Measurements from ENCODE around the gene ZFAND3. TPM values are rescaled to one million over a fixed set of nuclear protein-coding genes. Genes with fewer than 3 reads are reported as not detected.

ZFAND3 gene
- total RNA-seq, 4 donors from 2014 or later = 30.5 to 57.4 (median 53.3) TPM

DNA sequence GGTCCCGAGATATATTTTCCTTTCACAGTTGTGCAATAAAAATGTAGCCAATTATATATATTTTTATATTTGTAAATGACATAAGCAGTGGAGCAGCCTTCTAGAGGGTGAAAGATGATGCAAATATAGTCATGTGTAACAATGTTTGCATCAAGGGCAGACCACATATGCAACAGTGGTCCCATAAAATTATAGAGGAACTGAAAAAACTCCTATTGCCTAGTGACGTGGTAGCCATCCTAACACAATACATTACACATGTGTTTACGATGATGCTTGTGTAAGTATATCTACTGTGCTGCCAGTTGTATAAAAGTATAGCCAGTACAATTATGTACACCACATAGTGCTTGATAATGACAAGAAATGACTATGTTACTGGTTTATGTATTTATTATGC, 162.8 kb downstream of the ZFAND3 start:
- Histone ChIP-seq H3K4me3 (no peak overlapping the region), H3K36me3 (no peaks in the 10 kb centered on the region), H3K27me3 (no peaks in the 10 kb centered on the region), H3K9me3 (no peaks in the 10 kb centered on the region), H3K27ac (no peak overlapping the region), H3K4me1 (peaks cover 0 to 6% (median 0%) of the 10 kb centered on the region in 4 donors)
- DNase-seq = no peak
- TF ChIP-seq POLR2A (IDR thresholded peaks at IDR 0.05) = no peak
- TF ChIP-seq, protein P1, sequence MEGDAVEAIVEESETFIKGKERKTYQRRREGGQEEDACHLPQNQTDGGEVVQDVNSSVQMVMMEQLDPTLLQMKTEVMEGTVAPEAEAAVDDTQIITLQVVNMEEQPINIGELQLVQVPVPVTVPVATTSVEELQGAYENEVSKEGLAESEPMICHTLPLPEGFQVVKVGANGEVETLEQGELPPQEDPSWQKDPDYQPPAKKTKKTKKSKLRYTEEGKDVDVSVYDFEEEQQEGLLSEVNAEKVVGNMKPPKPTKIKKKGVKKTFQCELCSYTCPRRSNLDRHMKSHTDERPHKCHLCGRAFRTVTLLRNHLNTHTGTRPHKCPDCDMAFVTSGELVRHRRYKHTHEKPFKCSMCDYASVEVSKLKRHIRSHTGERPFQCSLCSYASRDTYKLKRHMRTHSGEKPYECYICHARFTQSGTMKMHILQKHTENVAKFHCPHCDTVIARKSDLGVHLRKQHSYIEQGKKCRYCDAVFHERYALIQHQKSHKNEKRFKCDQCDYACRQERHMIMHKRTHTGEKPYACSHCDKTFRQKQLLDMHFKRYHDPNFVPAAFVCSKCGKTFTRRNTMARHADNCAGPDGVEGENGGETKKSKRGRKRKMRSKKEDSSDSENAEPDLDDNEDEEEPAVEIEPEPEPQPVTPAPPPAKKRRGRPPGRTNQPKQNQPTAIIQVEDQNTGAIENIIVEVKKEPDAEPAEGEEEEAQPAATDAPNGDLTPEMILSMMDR (IDR thresholded peaks at IDR 0.05) = no peak

DNA sequence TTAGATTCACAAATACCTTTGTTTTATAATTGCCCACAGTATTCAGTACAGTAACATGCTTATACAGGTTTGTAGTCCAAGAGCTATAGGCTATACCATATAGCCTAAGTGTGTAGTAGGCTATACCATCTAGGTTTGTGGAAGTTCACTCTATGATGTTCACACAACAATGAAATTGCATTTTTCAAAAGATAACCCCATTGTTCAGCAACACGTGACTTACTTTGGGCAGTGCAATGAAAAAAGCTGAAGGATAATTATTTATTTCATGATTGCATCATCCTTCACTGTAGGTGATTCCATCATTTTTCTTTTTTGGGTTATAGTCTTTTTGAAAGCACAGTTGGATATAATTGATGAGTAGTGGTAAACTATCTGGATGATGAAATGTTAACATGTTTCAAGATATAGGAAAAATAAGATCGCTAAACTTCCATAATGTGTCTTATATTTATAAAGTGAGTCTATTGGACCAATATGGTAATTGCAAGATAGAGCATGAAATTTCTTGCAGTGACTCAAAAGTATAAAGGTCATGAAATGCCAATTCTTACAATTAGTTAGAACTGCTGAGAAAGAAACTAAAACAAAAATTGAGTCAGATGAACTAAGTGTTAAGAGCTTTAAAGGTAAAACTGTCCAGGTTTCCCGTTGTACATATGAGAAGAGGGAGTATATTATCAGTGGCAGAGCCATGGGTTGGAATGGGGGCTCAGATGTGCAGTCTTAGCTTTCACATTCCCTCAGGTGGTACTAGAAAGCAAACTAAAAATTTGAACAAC, 164.4 kb downstream of the ZFAND3 start:
- Histone ChIP-seq H3K9me3 (no peaks in the 10 kb centered on the region), H3K27ac (no peak overlapping the region), H3K4me1 (peaks cover 0 to 6% (median 0%) of the 10 kb centered on the region in 4 donors), H3K27me3 (no peaks in the 10 kb centered on the region), H3K36me3 (no peaks in the 10 kb centered on the region), H3K4me3 (no peak overlapping the region)
- no peak for TF ChIP-seq POLR2A (IDR thresholded peaks at IDR 0.05)
- TF ChIP-seq, protein P1 (IDR thresholded peaks at IDR 0.05) = no peak
- DNase-seq = no peak

DNA sequence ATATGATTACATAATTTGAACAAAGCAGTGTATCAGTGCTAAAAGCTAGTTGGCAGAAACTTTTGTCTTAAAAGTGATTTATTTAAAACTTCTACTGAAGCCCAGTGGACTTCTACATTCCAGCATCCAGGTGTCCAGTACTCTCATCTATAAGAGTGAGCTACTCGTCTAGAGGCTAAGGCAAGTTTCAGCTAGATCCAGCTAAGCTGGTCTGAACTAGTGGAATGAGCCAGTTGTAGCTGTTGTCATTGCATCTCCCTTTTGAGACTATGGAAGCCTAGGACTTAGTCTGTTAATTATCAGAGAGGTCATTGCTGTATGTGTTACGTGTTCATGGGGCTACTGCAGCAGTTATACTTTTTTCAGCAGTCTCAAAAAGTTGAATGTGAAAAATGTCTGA, 165.1 kb downstream of the ZFAND3 start:
- Histone ChIP-seq H3K36me3 (no peaks in the 10 kb centered on the region), H3K27ac (no peak overlapping the region), H3K4me3 (no peak overlapping the region), H3K9me3 (no peaks in the 10 kb centered on the region), H3K27me3 (no peaks in the 10 kb centered on the region), H3K4me1 (peaks cover 0 to 3% (median 0%) of the 10 kb centered on the region in 4 donors)
- DNase-seq = no peak
- no peak for TF ChIP-seq POLR2A (IDR thresholded peaks at IDR 0.05)
- TF ChIP-seq, protein P1 (IDR thresholded peaks at IDR 0.05) = no peak

GRCh38 chr6:37985355-37985754, 165.8 kb downstream of the ZFAND3 start:
- Histone ChIP-seq H3K27ac (no peak overlapping the region), H3K36me3 (no peaks in the 10 kb centered on the region), H3K4me3 (no peak overlapping the region), H3K27me3 (no peaks in the 10 kb centered on the region), H3K9me3 (no peaks in the 10 kb centered on the region), H3K4me1 (no peaks in the 10 kb centered on the region)
- no peak for TF ChIP-seq POLR2A (IDR thresholded peaks at IDR 0.05)
- TF ChIP-seq, protein P1 (IDR thresholded peaks at IDR 0.05) = no peak
- DNase-seq = no peak

DNA sequence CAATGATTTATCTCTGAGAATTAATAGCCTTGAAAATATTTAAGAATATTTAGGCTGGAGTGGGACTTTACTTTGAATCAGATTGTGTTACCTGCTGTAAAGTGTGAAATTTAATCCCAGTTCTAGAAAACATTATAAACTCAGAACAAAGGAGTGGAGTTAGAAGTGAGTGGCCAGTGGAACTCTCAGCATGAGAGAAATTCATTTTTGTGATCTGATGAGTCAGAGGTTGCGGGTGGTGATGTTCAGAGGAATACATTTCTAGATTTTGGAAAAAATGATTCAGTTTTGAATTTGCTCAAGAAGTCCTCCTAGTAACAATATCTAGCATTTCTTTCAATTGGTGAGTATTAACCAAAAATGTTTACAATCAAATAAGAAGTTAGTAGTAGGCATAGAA, 167.5 kb downstream of the ZFAND3 start:
- Histone ChIP-seq H3K27me3 (no peaks in the 10 kb centered on the region), H3K36me3 (no peaks in the 10 kb centered on the region), H3K9me3 (no peaks in the 10 kb centered on the region), H3K4me3 (no peak overlapping the region), H3K27ac (no peak overlapping the region), H3K4me1 (no peaks in the 10 kb centered on the region)
- TF ChIP-seq, protein P1 (IDR thresholded peaks at IDR 0.05) = no peak
- no peak for TF ChIP-seq POLR2A (IDR thresholded peaks at IDR 0.05)
- no peak for DNase-seq

Measured in Peyer's patch (tissue), 4 donors.